Spinal cord (tissue), 10 donors: ENCODE measurements around the gene CLCA2. TPM values are rescaled to one million over a fixed set of nuclear protein-coding genes. Genes with fewer than 3 reads are reported as not detected.

Source experiments
- DNase-seq, 6 donors: peaks; one replicate each; pipeline versions ENCODE4 v3.0.0 to v3.0.0-alpha.2; 2013 to 2015; ENCODE audit warnings: low spot score in 6 of 6, low read depth in 4 of 6
- H3K27ac ChIP-seq: one replicate; pipeline ENCODE4 v1.5.1; 2013; ENCODE audit warnings: low read depth, low read length, control low read depth
- H3K27me3 ChIP-seq: one replicate; pipeline ENCODE4 v1.6.1; 2013; ENCODE audit warnings: low read length; ENCODE audit not compliant: control insufficient read depth, insufficient read depth
- H3K36me3 ChIP-seq: one replicate; pipeline ENCODE4 v1.6.1; 2013; ENCODE audit warnings: low read length; ENCODE audit not compliant: control insufficient read depth, insufficient read depth
- H3K4me1 ChIP-seq: one replicate; pipeline ENCODE4 v1.6.1; 2013; ENCODE audit warnings: low read length; ENCODE audit not compliant: control insufficient read depth, insufficient read depth
- H3K4me3 ChIP-seq: one replicate; pipeline ENCODE4 v1.5.1; 2013; ENCODE audit warnings: low read depth, low read length, control low read depth
- H3K9me3 ChIP-seq: one replicate; pipeline ENCODE4 v1.6.1; 2013; ENCODE audit warnings: low read length; ENCODE audit not compliant: control insufficient read depth, insufficient read depth
- WGBS: methylation state at CpG from one replicate; pipeline ENCODE4 v1.1.5; 2013; ENCODE audit warnings: missing lambda C conversion rate; ENCODE audit not compliant: insufficient coverage; 5-methylcytosine and 5-hydroxymethylcytosine counted together
- polyA plus RNA-seq, 2 donors: library from polyadenylated mRNA; unstranded; fragments of 120-200 nt; gene quantifications; one replicate each; pipeline ENCODE4 v1.2.1, GENCODE V29; 2013; ENCODE audit not compliant: insufficient read length in 2 of 2
- total RNA-seq, 2 donors: library from RNA; depleted of rRNA in 1 of 2; stranded (reverse); fragments of 120-200 nt in 1 of 2; fragments of >200 nt in 1 of 2; gene quantifications; one replicate each; pipeline versions ENCODE4 v1.2.3 to v1.2.4, GENCODE V29; 2013 to 2014
- donor health status: healthy.

Gene CLCA2
- total and polyA plus RNA-seq, 4 donors = 0.06 to 0.19 (median 0.10) TPM

GRCh38 chr1:86389307-86389706 is 34.7 kb upstream of the CLCA2 start:
- no peaks in the 10 kb centered on the region for H3K27me3 ChIP-seq
- peaks cover 3% of the 10 kb centered on the region for H3K36me3 ChIP-seq
- H3K9me3 ChIP-seq = no peaks in the 10 kb centered on the region
- DNase-seq = no peak
- H3K4me1 ChIP-seq = no peaks in the 10 kb centered on the region
- no peak overlapping the region for H3K4me3 ChIP-seq
- H3K27ac ChIP-seq = no peak overlapping the region

GRCh38 chr1:86394416-86394815 is 29.6 kb upstream of the CLCA2 start:
- H3K4me1 ChIP-seq = peaks cover 9% of the 10 kb centered on the region
- no peaks in the 10 kb centered on the region for H3K9me3 ChIP-seq
- DNase-seq = no peak
- no CpG with 5 or more reads among the region's 2 CpGs for WGBS
- no peaks in the 10 kb centered on the region for H3K27me3 ChIP-seq
- no peak overlapping the region for H3K27ac ChIP-seq
- no peaks in the 10 kb centered on the region for H3K36me3 ChIP-seq
- H3K4me3 ChIP-seq = no peak overlapping the region

- WGBS = under 1% methylated on average over 46 of the region's 56 CpGs
- no peaks in the 10 kb centered on the region for H3K27me3 ChIP-seq
- peak within 1 kb of the TSS; percentile 67 for H3K27ac ChIP-seq
- H3K9me3 ChIP-seq = no peaks in the 10 kb centered on the region
- peak within 1 kb of the TSS; percentile 66 for H3K4me3 ChIP-seq
- peaks cover 9% of the 10 kb centered on the region for H3K4me1 ChIP-seq
- H3K36me3 ChIP-seq = no peaks in the 10 kb centered on the region
- DNase-seq = peak; percentile 71 to 97 (median 84)
These were observed 28.0 kb upstream of the CLCA2 start, which contains the start of gene ODF2L for GRCh38 chr1:86395751-86396497. Gene ODF2L (minus strand): TSS chr1:86396323. CDS start chr1:86387027, 9,296 bp downstream.

GRCh38 chr1:86396498-86396890 is 27.5 kb upstream of the CLCA2 start:
- no peaks in the 10 kb centered on the region for H3K36me3 ChIP-seq
- no peaks in the 10 kb centered on the region for H3K27me3 ChIP-seq
- 7% methylated on average over 6 of the region's 9 CpGs for WGBS
- DNase-seq = no peak
- H3K4me1 ChIP-seq = peaks cover 9% of the 10 kb centered on the region
- H3K4me3 ChIP-seq = peak overlapping the region; percentile 66
- no peaks in the 10 kb centered on the region for H3K9me3 ChIP-seq
- peak overlapping the region; percentile 67 for H3K27ac ChIP-seq

- WGBS = 78% methylated on average over 5 of the region's 6 CpGs
- DNase-seq = no peak
- Histone ChIP-seq H3K27ac (no peak overlapping the region), H3K27me3 (no peaks in the 10 kb centered on the region), H3K9me3 (no peaks in the 10 kb centered on the region), H3K36me3 (no peaks in the 10 kb centered on the region), H3K4me3 (no peak overlapping the region), H3K4me1 (no peaks in the 10 kb centered on the region)
These were observed 14.5 kb upstream of the CLCA2 start for GRCh38 chr1:86409416-86410021.

- no peak for DNase-seq
- no peaks in the 10 kb centered on the region for H3K27me3 ChIP-seq
- H3K36me3 ChIP-seq = no peaks in the 10 kb centered on the region
- no peak overlapping the region for H3K4me3 ChIP-seq
- no peaks in the 10 kb centered on the region for H3K4me1 ChIP-seq
- H3K27ac ChIP-seq = no peak overlapping the region
- 97% methylated on average over 4 of the region's 4 CpGs for WGBS
- no peaks in the 10 kb centered on the region for H3K9me3 ChIP-seq
These were observed 13.1 kb upstream of the CLCA2 start for GRCh38 chr1:86410879-86411278.

DNA sequence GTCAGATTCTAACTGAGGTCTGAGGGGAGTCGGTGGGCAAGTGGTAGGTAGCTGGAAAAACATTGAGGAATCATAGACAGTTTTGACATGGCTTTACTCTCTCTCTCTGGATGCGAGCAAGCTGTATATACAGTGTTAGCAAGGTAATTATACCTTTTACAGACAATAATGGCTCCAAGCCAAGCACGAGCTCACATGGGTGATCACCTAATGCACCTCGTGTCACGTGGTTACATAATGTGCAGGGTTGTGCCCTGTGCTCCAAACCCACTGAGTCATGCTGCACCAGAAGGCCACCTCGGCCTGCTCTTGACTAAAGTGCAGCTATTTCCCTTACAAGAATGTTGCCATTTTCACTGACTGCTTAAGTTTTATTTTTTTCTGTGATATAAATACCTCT is 7.6 kb upstream of the CLCA2 start:
- H3K36me3 ChIP-seq = no peaks in the 10 kb centered on the region
- H3K27ac ChIP-seq = no peak overlapping the region
- H3K4me1 ChIP-seq = no peaks in the 10 kb centered on the region
- H3K9me3 ChIP-seq = no peaks in the 10 kb centered on the region
- no peaks in the 10 kb centered on the region for H3K27me3 ChIP-seq
- no peak for DNase-seq
- no peak overlapping the region for H3K4me3 ChIP-seq
- WGBS = 95% methylated on average over 4 of the region's 6 CpGs

DNA sequence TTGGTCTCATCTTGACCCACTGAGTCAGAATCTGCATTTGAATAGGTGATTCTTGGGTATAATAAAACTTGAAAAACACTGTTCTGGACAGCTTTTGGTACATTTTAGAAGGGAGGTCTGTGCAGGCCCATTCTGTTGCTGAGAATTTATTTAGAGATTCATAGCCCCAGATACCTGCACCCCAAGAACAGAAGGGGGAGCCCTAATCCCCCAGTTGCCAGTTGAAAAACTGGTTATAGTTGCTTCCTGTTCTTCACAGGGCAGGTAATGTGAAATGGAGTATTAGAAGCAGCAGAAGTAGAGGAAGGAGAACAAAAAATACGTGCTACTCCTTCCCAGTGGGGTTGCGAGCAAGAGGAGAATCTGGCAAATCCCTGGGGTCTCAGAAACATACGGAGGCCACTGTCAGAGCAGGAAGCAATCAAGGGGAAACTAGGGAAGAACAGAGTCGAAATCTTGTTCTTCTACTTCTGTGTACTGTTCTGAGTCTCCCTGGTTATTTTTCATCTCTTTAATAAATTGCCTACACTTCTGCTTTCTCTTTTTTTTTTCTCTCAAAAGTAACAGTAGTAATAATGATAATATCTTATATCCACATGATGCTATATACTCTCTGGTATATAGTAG is 4.6 kb upstream of the CLCA2 start:
- no peak overlapping the region for H3K27ac ChIP-seq
- H3K4me1 ChIP-seq = no peaks in the 10 kb centered on the region
- H3K9me3 ChIP-seq = no peaks in the 10 kb centered on the region
- H3K4me3 ChIP-seq = no peak overlapping the region
- H3K27me3 ChIP-seq = no peaks in the 10 kb centered on the region
- DNase-seq = peak in 2 of 6 donors; percentile 12 to 15
- no peaks in the 10 kb centered on the region for H3K36me3 ChIP-seq
- 51% methylated on average over 3 of the region's 4 CpGs for WGBS

DNA sequence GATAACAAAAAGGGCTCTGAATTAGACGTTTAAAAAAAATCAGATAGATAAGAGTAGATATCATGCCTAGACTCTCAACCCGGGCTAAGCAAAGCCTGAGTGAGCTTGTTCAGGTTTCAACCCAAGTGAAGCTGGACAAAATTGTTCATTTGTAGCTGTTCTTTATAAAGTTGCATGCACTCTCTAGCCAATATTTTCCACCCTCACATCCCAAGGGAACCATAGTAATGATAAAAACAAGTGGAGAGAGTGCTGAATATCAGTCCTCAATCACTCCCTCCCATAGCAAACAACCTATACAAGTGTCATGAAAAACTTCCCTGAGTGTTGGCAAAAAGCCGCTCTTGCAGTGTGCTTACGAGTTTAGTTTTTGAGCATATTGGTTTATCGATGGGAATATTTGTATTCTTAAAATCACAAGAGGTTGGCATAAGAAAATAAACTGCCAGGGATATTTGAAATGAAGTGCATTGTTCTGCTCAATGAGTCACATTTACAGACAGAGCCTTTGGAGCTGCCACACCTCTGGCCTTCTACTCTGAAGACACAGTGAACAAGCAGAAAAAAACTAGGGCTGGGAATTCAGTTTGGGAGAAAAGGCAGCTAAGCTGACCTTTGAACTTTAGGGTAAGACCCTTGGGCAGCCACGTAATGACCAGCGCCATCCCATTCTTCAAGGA is 2.2 kb upstream of the CLCA2 start:
- WGBS = 50% methylated on average over 1 of the region's 7 CpGs
- H3K27ac ChIP-seq = no peak overlapping the region
- no peaks in the 10 kb centered on the region for H3K36me3 ChIP-seq
- no peaks in the 10 kb centered on the region for H3K27me3 ChIP-seq
- H3K9me3 ChIP-seq = no peaks in the 10 kb centered on the region
- DNase-seq = no peak
- H3K4me3 ChIP-seq = no peak overlapping the region
- H3K4me1 ChIP-seq = no peaks in the 10 kb centered on the region
